Astrocyte (in vitro differentiated cells and primary cell): ENCODE results near the gene BRSK1. TPM values are rescaled to one million over a fixed set of nuclear protein-coding genes. Genes with fewer than 3 reads are reported as not detected.

Source experiments
- DNase-seq: peaks from one replicate; pipeline ENCODE4 v3.0.0-alpha.2; 2010; ENCODE audit warnings: low read depth
- FAIRE-seq: peaks from 2 replicates; lab custom pipeline; 2011; peaks lifted over from hg19 to GRCh38; lab: Jason Lieb, UNC
- H2AFZ ChIP-seq: 2 replicates; pipeline ENCODE4 v1.6.0; 2012; ENCODE audit warnings: low read depth, low read length, inconsistent platforms
- H3K27ac ChIP-seq: 2 replicates; pipeline ENCODE4 v1.5.1; 2011; ENCODE audit warnings: low read depth, low read length, inconsistent platforms
- H3K27me3 ChIP-seq: 2 replicates; pipeline ENCODE4 v1.6.0; 2011; ENCODE audit warnings: low read length, inconsistent platforms; ENCODE audit not compliant: insufficient read depth
- H3K36me3 ChIP-seq: 2 replicates; pipeline ENCODE4 v1.5.1; 2011; ENCODE audit warnings: low read length, inconsistent platforms; ENCODE audit not compliant: insufficient read depth
- H3K4me1 ChIP-seq: 2 replicates; pipeline ENCODE4 v1.5.1; 2011; ENCODE audit warnings: low read length, inconsistent platforms; ENCODE audit not compliant: insufficient read depth
- H3K4me2 ChIP-seq: 2 replicates; pipeline ENCODE4 v1.6.0; 2012; ENCODE audit warnings: low read length, inconsistent platforms
- H3K4me3 ChIP-seq: 2 replicates; pipeline ENCODE4 v1.5.1; 2011; ENCODE audit warnings: low read depth, mild to moderate bottlenecking, low read length, inconsistent platforms; ENCODE audit not compliant: insufficient read depth
- H3K79me2 ChIP-seq: 2 replicates; pipeline ENCODE4 v1.6.0; 2012; ENCODE audit warnings: mild to moderate bottlenecking, low read length, inconsistent platforms; ENCODE audit not compliant: insufficient read depth
- H3K9ac ChIP-seq: 2 replicates; pipeline ENCODE4 v1.6.0; 2012; ENCODE audit warnings: mild to moderate bottlenecking, low read length, inconsistent platforms
- H3K9me3 ChIP-seq: 2 replicates; pipeline ENCODE4 v1.5.1; 2012; ENCODE audit warnings: low read depth, mild to moderate bottlenecking, low read length, inconsistent platforms; ENCODE audit not compliant: insufficient read depth
- H4K20me1 ChIP-seq: 2 replicates; pipeline ENCODE4 v1.6.0; 2012; ENCODE audit warnings: low read length, inconsistent platforms; ENCODE audit not compliant: insufficient read depth
- H3K27ac Mint-ChIP-seq: one replicate; pipeline ENCODE4 v1.8.0; 2021; ENCODE audit warnings: mild to moderate bottlenecking, mixed read lengths; ENCODE audit not compliant: unreplicated experiment
- H3K27me3 Mint-ChIP-seq: one replicate; pipeline ENCODE4 v1.8.0; 2021; ENCODE audit warnings: low read depth, mixed read lengths; ENCODE audit not compliant: unreplicated experiment
- H3K36me3 Mint-ChIP-seq: one replicate; pipeline ENCODE4 v1.8.0; 2021; ENCODE audit warnings: low read depth, mixed read lengths; ENCODE audit not compliant: unreplicated experiment
- H3K4me1 Mint-ChIP-seq: one replicate; pipeline ENCODE4 v1.8.0; 2021; ENCODE audit warnings: low read depth, mixed read lengths; ENCODE audit not compliant: unreplicated experiment
- H3K4me3 Mint-ChIP-seq: one replicate; pipeline ENCODE4 v1.8.0; 2021; ENCODE audit warnings: mild to moderate bottlenecking, moderate library complexity, mixed read lengths; ENCODE audit not compliant: unreplicated experiment
- H3K9me3 Mint-ChIP-seq: one replicate; pipeline ENCODE4 v1.8.0; 2021; ENCODE audit warnings: mild to moderate bottlenecking, mixed read lengths; ENCODE audit not compliant: unreplicated experiment
- EZH2 ChIP-seq: IDR thresholded peaks from 2 replicates; pipeline ENCODE4 v1.6.1; 2012; ENCODE audit warnings: mild to moderate bottlenecking, low read length, inconsistent platforms; ENCODE audit not compliant: insufficient read depth
- total RNA-seq: library from RNA; stranded (reverse); gene quantifications from 2 replicates; pipeline ENCODE4 v1.2.1, GENCODE V29; 2021
- TF ChIP-seq, protein P1 (sequence below): IDR thresholded peaks from 2 replicates; pipeline ENCODE4 v1.5.1; 2011; ENCODE audit warnings: low read depth, mild to moderate bottlenecking, inconsistent platforms, low read length, moderate library complexity; ENCODE audit not compliant: insufficient read depth

Gene BRSK1
- total RNA-seq, 1 donor from 2014 or later: 18.8 TPM

DNA sequence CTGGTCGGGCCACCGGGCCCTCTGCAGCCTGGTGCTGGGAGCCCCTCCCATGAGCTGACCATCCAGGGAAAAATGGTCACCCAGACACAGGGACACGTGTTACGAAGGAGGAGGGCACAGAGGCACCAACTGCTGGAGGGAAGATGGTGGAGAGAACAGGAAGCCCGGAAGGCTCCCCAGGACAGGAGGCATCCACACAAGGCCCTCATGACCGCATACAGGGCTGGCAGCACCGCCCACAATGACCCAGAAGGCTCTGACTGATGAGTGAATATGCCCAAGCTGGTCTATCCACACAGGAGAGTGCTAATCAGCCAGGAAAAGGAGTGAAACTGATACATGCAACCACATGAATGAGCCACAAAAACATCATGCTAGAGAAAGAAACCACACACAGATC, 41.3 kb upstream of the BRSK1 start:
- no peak for FAIRE-seq
- DNase-seq: no peak
- no peaks in the 10 kb centered on the region for H3K9me3 Mint-ChIP-seq

DNA sequence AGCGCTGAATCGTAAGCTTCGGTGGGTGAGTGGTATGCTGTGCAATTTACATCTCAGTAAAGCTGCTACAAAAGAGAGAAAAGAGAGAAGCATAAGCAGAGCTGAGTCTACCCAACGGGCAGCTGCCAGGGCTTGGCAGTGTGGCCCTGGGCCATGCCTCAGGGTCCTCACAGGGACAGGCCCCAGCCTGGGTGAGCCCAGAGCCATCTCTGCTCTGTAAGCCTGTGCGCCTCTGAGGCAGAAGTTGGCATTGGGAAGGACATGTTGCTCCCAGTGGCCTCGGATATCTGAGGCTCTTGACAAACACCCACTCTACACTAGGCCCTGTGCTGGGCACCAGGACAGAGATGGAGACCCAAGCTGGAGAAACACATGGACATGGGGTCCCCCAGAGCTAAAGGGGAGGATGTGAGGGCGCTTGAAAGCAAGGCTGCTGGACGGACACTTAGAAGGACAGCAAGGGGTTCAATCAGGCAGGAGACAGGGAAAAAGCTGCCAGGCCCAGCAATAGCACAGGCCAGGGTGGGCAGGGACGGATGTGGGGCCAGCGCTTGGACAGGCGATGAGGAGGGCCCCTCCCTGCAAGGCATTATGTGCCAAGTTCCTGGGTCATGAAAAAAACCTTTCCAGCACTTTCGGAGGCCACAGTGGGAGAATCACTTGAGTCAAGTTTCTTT, 39.7 kb upstream of the BRSK1 start:
- FAIRE-seq (no peak), DNase-seq (no peak)
- Histone ChIP-seq H3K4me2 (no peak overlapping the region), H2AFZ (no peak overlapping the region), H3K4me3 (no peak overlapping the region), H3K27ac (no peak overlapping the region), H3K9me3 (no peaks in the 10 kb centered on the region), H4K20me1 (peaks cover 61% of the 10 kb centered on the region), H3K9ac (no peak overlapping the region), H3K4me1 (peaks cover 6% of the 10 kb centered on the region), H3K36me3 (peaks cover 7% of the 10 kb centered on the region), H3K79me2 (peaks cover 32% of the 10 kb centered on the region), H3K27me3 (no peaks in the 10 kb centered on the region)
- H3K4me3 Mint-ChIP-seq: no peak overlapping the region
- no peaks in the 10 kb centered on the region for H3K27me3 Mint-ChIP-seq
- no peaks in the 10 kb centered on the region for H3K9me3 Mint-ChIP-seq
- no peak for TF ChIP-seq EZH2
- TF ChIP-seq, protein P1, sequence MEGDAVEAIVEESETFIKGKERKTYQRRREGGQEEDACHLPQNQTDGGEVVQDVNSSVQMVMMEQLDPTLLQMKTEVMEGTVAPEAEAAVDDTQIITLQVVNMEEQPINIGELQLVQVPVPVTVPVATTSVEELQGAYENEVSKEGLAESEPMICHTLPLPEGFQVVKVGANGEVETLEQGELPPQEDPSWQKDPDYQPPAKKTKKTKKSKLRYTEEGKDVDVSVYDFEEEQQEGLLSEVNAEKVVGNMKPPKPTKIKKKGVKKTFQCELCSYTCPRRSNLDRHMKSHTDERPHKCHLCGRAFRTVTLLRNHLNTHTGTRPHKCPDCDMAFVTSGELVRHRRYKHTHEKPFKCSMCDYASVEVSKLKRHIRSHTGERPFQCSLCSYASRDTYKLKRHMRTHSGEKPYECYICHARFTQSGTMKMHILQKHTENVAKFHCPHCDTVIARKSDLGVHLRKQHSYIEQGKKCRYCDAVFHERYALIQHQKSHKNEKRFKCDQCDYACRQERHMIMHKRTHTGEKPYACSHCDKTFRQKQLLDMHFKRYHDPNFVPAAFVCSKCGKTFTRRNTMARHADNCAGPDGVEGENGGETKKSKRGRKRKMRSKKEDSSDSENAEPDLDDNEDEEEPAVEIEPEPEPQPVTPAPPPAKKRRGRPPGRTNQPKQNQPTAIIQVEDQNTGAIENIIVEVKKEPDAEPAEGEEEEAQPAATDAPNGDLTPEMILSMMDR: no peak
- H3K4me1 Mint-ChIP-seq: peaks cover 5% of the 10 kb centered on the region
- no peak overlapping the region for H3K27ac Mint-ChIP-seq
- peaks cover 4% of the 10 kb centered on the region for H3K36me3 Mint-ChIP-seq

More for the DNA sequence above, 41.3 kb upstream of the BRSK1 start:
- Histone ChIP-seq H3K4me3 (no peak overlapping the region), H3K27ac (no peak overlapping the region), H4K20me1 (peaks cover 51% of the 10 kb centered on the region), H2AFZ (no peak overlapping the region), H3K36me3 (peaks cover 14% of the 10 kb centered on the region), H3K4me1 (peaks cover 3% of the 10 kb centered on the region), H3K9me3 (no peaks in the 10 kb centered on the region), H3K79me2 (peaks cover 15% of the 10 kb centered on the region), H3K4me2 (no peak overlapping the region), H3K9ac (no peak overlapping the region), H3K27me3 (no peaks in the 10 kb centered on the region)
- Mint-ChIP-seq H3K4me1 (no peaks in the 10 kb centered on the region), H3K4me3 (no peak overlapping the region), H3K27me3 (no peaks in the 10 kb centered on the region), H3K36me3 (peaks cover 4% of the 10 kb centered on the region), H3K27ac (no peak overlapping the region)
- TF ChIP-seq EZH2: no peak
- TF ChIP-seq, protein P1: no peak

DNA sequence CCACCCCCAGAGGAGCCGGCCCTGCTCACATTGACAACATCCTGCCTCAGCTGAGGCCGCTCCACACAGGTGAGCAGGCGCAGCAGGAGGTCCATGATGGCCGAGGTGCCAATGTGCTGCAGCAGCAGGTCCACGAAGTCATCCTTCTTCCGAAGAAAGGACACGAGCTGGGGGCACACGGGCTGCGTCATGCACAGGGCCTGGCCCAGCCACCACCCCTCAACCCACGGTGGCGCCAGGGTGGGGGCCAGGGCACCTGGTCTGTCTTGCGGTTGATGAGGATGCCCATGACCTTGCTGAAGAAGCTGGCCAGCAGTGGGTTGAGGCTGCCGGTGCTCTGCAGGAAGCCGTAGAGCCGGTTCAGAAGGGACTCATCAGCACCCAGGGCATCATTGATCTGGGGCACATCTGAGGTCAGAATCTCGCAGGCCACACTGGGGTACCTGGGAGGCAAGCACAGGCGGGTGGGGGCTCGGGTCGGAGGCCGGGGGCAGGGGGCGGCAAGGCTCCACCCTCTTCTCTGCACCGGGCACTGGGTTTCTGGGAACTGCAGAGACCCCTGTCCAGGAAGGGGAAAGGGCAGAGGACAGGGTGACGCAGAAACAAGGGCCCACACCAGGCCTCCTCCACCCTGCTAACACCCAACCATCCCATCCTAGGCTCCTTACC, 38.4 kb upstream of the BRSK1 start:
- Histone ChIP-seq H3K27ac (no peak overlapping the region), H3K27me3 (no peaks in the 10 kb centered on the region), H3K9me3 (no peaks in the 10 kb centered on the region), H4K20me1 (peaks cover 70% of the 10 kb centered on the region), H3K4me2 (no peak overlapping the region), H3K36me3 (peaks cover 6% of the 10 kb centered on the region), H3K4me1 (peaks cover 6% of the 10 kb centered on the region), H3K9ac (no peak overlapping the region), H2AFZ (no peak overlapping the region), H3K79me2 (peaks cover 44% of the 10 kb centered on the region), H3K4me3 (no peak overlapping the region)
- Mint-ChIP-seq H3K4me1 (peaks cover 5% of the 10 kb centered on the region), H3K9me3 (no peaks in the 10 kb centered on the region), H3K27me3 (no peaks in the 10 kb centered on the region), H3K36me3 (peaks cover 4% of the 10 kb centered on the region), H3K4me3 (no peak overlapping the region), H3K27ac (no peak overlapping the region)
- DNase-seq (no peak), FAIRE-seq (no peak)
- TF ChIP-seq, protein P1: no peak
- TF ChIP-seq EZH2: no peak
